ENCODE results near the gene CPNE1.
"Not testable (repeated sequence)": the region's sequence is repeated elsewhere in the genome, so short reads cannot be mapped to it uniquely, and the experiment has no call there.

CPNE1 gene

DNA sequence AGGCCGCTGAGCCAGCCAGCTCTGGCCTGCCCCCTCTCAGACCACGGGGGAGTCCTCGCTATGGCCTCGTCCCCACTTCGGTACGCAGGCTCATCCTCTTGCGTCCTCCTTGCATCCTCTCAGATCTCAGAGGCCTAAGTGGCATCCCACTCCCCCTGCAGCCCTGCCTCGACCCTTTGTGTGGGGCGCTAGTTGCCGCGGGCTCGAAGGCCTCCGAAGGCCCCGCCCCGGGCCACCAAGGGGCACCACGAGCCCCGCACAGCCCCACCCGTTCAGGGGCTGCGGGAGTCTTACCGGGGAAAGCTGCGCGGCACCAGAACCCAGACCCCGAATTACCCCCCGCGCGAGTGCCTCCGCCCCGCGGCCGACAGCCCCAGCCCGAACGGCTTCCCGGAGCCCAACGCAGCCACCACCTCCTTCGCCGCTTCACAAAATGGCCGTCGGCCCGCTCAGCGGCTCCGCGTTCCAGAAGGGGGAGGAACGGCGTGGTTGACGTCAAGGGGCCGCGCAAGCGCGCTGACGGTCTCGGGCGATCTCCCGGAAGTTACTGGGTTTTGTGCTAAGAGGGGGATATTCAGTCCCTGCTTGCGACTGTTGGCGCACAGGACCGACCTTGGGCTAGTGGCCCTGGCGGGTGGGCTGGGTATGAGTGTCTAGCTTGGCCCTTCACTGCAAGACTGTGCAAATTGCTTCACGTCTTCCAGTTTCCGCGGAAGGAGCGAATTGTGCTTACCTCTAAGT lies at the start of gene CPNE1, which contains the start of gene RBM12:
CPNE1 (minus strand) TSS at position 435 of the 741 bp plus-strand sequence. CDS start 31,977 bp downstream, outside the sequence.
RBM12 (minus strand) TSS at position 435 of the 741 bp plus-strand sequence. CDS start 9,578 bp downstream, outside the sequence.
- DNase-seq (ENCODE audit: low spot score), result peak; percentile 99

DNA sequence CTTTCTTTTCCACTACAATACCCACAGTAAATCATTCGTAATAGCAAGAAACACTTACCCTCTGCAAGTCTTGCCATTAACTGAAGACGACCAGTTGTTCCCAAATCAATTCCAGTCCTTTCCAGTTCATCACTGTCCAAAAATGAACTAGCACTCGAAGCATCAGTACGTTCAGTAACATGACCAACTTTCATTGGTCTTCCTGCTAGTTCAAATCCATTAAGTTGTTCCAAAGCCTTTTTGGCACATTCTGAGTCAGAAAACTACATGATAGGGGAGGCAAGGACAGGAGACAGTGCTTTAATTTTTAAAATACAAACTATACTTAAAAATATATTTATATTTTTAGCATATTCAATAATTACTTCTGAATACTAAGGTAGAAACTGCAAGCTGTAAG lies 49.4 kb upstream of the CPNE1 start:
- no peak for DNase-seq (ENCODE audit: low spot score)

DNA sequence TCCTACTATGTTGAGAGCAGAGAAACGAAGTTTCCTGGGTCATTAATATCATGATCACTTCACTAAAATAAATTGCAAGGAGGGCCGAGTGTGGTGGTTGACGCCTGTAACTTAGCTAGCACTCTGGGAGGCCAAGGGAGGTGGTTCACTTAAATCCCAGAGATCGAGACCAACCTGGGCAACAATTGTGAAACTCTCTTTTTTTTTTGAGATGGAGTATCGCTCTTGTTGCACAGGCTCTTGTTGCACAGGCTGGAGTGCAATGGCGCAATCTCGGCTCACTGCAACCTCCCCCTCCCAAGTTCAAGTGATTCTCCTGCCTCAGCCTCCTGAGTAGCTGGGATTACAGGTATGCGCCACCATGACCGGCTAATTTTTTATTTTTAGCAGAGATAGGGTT lies 48.4 kb upstream of the CPNE1 start:
- DNase-seq (ENCODE audit: low spot score), result not testable (repeated sequence)

DNA sequence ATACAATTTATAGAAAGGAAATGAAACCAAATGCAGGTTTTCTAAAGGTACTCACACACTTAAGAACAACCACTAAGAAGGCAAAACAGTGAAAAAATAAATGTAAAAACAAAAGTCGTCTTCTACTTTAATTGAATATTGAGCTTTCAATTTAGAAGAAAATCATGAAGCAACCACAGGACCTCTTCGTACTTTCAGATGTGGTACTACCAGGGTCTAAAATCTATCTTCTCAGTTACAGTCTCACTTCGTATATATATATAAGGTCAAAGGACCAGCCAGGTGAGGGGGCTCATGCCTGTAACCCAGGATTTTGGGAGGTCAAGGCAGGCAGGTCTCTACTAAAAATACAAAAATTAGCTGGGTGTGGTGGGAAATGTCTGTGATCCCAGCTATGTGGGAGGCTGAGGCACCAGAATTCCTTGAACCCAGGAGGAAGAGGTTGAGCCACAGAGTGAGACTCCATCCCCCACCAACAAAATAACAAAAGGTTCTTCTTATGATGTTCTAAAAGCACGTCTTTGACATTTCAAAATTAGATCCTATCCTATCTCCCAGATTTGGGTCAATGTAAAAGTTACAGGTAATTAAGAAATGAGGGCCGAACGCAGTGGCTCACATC lies 47.0 kb upstream of the CPNE1 start:
- no peak for DNase-seq (ENCODE audit: low spot score)

DNA sequence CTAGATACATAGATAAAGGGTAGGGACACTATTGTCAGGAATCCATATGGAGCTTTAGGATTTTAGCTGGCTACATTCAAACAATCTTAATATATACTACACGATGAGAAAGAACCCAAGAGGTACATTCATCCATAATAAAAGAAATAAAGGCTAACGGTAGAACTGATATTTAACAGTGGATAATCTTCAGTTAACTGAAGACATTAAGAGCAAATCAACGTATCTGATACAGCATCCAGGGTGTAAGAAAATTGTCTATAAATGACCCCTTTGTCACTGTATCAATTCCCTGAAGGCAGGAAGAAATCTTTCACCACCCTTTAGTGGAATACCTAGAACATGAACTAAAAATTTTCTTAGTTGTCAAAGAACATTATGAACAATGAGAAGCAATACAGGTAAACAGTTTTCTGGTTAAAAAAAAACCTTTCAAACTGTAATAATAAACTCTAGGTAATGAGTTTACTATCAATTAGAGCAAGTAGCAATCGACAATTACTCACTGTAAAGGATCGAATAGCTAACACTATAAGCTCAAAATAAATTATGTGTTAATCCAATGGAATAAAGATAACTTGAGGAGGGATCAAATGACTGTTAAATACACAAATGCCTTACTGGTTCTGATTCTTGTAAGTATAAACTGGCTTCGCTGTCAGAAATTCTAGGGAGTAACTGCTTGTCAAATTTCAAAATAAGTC lies 46.3 kb upstream of the CPNE1 start:
- no peak for DNase-seq (ENCODE audit: low spot score)

DNA sequence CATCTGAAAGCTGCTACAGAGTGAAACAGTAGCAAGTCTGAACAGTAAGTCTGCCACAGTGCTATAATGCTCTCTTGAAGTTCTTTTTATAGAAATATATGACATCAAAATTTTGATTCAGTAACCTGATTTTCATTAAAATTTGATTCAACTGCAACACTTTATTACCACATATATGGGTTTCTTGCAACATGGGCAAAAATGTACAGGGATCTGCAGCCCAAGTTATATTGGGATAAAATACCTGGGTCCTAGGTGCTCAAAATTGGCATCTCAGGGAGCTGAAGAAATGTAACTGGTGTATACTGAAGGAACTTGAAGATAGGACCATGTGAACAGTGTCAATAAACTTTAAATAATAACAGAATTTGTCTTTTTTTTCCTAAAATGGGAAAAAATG lies 45.3 kb upstream of the CPNE1 start:
- no peak for DNase-seq (ENCODE audit: low spot score)

DNA sequence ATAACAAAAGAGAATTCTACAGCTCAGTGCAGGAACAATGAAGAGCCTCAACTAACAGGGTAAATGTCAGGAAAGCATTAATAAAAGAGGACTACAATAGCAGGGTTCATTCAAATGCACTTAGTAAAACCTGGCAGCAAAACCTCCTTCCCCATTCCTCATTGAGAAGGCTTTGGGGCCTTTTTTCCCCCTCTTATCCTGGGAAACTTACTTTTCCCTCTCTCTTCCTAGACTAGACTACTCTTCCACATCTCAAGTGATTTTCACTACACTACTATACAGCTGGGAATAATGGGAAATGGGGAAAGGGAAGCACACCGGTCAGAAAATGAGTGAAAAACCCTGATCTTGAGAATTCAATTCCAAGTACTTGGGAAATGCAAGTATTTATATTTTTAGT lies 44.6 kb upstream of the CPNE1 start:
- no peak for DNase-seq (ENCODE audit: low spot score)

DNA sequence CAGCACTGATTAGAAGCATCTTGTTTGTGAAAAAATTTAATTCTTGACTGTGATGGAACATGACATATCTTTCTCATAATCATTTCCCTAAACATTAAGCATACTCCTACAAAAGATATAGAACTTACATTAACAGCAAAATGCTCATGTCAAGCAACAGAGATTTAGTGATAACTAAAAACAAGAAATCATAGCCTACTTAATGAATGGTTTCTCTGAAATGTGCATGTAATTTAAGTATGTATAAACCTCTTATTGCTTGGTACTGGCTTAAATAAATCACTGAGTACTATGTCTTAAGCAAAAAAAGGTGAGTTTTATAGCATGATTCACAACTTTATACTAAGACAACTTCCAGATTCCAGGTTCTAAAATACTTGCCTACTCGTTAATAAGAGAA lies 43.8 kb upstream of the CPNE1 start:
- no peak for DNase-seq (ENCODE audit: low spot score)

DNA sequence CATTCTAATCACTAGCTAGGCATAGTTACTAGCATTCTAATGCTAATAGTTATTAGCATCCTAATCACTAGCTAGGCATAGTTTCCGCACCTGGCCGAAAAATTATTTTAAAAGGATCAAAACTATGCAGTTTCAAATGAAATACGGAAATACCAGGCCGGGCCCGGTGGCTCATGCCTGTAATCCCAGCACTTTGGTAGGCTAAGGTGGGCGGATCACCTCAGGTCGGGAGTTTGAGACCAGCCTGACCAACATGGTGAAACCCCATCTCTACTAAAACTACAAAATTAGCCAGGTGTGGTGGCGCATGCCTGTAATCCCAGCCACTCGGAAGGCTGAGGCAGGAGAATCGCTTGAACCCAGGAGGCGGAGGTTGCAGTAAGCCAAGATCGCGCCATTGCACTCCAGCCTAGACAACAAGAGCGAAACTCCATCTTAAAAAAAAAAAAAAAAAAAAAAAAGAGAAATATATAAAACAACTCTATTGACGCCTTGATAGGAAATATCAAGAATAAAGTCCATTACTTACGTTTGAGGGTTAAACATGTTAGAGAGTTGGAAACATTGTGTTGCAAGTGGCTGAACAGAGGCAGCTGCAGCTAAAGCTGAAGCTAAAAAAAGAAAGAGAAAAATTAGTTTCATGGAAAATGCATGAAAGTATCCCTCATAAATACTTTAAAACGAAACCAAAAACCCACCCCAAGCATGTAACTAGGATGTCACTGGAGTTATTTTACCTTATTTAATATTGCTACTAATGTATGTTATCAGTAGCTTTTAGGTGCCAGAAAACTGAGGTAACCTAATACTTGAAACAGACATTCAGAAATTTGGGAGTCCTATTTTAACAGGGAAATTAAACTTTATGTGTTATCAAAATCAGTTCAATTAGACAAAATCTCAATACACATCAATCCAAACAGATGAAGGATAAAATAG lies 42.2 kb upstream of the CPNE1 start:
- DNase-seq (ENCODE audit: low spot score), result not testable (repeated sequence)

DNA sequence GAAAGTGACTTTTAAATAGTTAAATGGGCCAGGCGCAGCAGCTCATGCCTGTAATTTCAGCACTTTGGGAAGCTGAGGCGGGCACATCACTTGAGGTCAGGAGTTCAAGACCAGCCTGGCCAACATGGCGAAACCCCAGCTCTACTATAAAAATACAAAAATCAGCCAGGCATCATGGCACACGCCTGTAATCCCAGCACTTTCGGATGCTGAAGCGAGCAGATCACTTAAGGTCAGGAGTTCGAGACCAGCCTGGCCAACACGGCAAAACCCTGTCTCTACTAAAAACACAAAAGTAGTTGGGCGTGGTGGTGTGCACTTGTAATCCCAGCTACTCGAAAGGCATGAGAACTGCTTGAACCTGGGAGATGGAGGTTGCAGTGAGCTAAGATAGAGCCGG lies 41.2 kb upstream of the CPNE1 start:
- DNase-seq (ENCODE audit: low spot score), result not testable (repeated sequence)

DNA sequence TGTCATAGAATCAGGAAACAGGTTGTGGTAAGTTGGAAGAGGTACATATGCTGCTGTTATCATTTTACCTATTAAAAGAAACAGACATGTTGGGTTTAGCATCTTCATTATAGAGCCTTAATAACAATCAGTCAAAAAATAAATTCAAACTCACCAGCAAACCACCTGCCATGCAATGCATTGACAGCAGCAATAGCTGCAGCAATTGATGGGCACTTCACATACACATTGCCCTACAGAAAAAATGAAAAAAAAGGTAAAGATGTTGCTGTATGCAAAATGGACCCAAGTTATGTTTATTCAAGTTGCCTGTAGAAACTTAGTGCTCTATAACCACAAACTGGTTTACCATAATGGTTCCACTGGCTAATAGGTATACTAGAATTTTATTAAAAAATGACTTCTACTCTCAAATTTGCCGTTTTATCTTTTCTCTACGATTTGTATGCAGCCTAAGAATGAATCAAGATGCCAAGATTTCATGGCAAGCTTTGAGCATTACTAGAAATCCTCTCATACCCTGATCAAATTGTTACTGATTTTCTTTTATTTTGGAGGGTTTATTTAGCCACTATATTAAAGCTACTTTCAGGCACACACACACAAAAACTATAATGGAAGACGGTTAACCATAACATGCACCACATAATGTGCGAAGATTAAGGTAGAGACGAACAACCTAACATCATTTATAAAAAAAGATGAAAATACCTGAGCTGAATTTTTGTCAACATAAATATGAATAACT lies 40.0 kb upstream of the CPNE1 start:
- DNase-seq (ENCODE audit: low spot score), result no peak

DNA sequence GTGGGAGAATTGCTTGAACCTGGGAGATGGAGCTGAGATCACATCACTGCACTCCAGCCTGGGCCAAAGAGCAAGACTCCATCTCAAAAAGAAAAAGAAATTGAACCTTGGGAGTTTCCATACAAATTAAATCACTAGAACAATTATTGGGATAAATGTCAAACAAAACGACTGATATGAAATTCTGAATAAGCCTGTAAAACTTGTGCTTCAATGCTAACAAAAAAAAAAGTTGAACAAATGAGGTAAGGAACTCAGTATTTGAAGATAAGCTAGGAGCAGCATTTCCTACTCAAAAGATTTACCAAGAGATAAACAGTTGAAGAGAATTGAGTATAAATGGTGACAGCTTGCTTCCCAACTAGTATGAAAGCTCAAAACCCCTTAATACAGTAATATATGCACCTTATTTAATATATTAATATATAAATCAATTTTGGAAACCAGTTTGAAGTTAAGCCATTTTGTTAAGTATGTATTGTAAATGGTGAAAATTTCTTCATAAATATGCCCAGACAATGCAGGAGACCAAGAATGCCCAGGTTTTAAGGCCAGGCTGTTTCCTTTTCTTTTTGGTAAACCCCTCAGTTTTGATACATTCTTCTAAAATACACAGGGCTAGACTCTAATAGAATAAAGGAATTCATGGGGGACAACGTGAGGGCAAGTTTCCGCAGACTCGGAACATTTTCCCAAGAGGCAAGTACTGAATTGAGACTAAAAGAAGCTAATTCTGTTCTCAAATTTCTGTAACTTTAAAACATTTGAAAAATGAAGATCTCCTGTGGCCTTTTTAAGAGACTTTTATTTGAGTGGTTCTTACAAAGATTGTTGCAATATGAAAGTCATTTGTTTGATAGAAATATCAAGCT lies 38.4 kb upstream of the CPNE1 start:
- no peak for DNase-seq (ENCODE audit: low spot score)

DNA sequence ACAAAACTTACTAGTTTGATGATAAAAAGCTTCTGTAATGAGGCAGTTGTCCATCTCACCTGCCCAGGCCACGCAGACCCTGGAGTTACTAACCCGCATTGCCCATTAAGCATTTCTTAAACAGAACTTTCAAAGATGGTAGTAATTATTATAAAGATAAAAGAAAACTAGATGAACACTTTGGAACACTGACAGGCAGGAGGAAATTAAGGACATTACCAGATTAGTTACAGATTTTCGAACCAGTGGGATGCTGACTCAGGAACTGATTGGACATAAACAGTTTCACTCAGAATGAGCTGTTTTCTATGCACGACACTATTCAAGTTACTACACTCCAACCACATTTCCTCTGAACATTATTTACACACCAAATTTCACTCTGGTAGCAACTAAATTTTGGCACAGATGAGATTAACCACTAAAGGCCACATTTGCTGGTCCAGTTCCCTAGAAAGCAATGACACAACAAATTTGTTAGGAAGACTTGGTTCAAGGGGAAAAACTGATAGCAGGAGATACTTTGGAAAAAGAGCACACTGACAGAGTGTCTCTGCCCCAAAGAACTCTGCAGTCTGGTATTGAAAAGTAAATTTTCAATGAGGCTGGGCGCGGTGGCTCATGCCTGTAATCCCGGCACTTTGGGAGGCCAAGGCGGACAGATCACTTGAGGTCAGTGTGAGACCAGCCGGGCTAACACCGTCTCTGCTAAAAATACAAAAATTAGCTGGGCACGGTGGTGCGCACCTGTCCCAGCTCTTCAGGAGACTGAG lies 37.5 kb upstream of the CPNE1 start:
- no peak for DNase-seq (ENCODE audit: low spot score)

DNA sequence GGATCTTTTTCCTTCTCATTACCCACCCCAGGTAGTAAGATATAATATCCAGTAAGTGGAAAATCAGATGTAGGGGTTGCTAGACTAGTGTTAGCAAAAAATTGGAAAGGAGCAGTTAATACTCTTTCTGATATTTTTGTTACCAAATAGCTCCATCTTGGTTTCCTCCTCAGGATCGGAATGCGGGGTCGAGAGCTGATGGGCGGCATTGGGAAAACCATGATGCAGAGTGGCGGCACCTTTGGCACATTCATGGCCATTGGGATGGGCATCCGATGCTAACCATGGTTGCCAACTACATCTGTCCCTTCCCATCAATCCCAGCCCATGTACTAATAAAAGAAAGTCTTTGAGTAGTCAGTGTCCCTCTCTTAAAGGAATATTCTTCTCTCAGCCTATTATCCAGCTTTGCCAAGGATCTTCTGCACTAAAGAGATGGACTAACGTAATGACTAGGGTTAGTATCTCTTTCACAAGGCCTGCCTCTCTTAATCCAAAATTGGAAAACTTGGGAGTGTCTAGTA lies 36.0 kb upstream of the CPNE1 start:
- DNase-seq (ENCODE audit: low spot score), result no peak

DNA sequence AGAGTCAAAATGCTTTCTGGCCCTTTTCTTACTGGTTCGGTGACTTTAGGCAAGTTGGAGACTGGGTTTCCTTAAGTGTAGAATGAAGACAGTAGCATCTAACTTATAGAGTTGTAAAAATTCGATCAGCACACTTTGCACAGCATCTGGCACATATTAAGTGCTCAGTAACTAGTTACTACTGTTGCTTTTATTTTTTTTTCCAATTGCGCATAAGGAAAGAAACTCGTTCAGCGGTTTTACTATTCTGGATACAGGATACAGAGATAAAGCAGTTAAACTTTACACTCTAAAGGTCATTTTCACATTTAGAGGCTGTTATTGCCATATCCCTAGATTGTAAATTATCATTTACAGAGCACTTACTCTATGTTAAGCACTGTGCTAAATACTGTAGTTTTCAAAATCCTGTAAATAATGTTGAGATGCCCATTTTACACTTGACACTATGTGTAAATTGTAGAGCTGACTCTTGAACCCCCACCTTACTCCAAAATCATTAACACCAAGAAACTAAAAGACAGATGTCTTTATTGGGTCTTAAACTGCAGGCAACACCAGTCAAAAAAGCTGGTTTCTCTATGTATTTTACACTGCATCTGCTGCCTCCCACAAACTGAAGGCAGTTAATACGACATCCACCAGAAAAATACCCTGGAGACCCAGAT lies 35.4 kb upstream of the CPNE1 start:
- DNase-seq (ENCODE audit: low spot score), result no peak

DNA sequence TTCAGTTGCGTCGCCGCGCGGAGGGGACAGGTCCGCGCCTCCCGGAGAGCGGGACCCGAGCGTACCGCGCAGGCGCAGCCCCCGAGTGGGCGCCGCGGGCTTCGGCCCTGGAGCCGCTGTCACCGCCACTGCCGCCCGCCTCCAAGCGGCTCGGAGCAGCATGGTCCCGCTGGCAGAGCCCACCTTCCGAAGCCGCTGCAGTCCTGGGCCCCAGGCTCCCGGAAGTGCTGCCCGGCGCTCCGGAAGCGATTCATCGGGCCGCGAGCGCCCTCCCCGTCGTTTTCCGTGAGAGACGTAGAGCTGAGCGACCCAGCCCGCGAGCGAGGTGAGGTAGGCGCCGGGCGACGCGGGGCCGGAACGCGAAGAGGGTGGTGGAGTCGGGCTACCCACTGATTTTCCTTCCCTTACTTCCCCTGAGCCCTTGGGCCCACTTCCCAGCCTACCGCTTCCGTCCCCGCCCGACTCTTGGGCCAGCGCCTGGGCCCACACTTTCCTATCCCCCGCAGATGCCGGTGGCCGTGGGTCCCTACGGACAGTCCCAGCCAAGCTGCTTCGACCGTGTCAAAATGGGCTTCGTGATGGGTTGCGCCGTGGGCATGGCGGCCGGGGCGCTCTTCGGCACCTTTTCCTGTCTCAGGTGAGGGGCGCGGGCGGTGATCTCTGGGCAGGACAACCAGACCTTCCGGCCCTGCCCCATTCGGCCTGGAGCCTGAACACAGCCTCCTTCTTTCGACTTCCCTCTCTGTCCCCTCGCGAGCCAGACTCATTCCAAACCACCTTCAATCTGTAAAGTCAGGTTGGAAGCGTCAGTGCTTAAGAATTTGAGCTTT lies 34.6 kb upstream of the CPNE1 start, which contains the start of the genes NFS1 and ROMO1:
NFS1 (minus strand) TSS at position 226 of the 830 bp plus-strand sequence; CDS start at position 162, 64 bp downstream.
ROMO1 (plus strand) TSS at position 279 of the 830 bp plus-strand sequence; CDS start at position 507, 228 bp downstream.
- peak; percentile 89 for DNase-seq (ENCODE audit: low spot score)

All from hepatic stellate cell (primary cell).